ENCODE measurements around the gene ASPSCR1. TPM values are rescaled to one million over a fixed set of nuclear protein-coding genes. Genes with fewer than 3 reads are reported as not detected.

Gene ASPSCR1
- total and polyA plus RNA-seq, 2 of the 13 experiments (the other 11 are each of a cell fraction or from before 2014, with no cell fraction given): 274 to 314 TPM

DNA sequence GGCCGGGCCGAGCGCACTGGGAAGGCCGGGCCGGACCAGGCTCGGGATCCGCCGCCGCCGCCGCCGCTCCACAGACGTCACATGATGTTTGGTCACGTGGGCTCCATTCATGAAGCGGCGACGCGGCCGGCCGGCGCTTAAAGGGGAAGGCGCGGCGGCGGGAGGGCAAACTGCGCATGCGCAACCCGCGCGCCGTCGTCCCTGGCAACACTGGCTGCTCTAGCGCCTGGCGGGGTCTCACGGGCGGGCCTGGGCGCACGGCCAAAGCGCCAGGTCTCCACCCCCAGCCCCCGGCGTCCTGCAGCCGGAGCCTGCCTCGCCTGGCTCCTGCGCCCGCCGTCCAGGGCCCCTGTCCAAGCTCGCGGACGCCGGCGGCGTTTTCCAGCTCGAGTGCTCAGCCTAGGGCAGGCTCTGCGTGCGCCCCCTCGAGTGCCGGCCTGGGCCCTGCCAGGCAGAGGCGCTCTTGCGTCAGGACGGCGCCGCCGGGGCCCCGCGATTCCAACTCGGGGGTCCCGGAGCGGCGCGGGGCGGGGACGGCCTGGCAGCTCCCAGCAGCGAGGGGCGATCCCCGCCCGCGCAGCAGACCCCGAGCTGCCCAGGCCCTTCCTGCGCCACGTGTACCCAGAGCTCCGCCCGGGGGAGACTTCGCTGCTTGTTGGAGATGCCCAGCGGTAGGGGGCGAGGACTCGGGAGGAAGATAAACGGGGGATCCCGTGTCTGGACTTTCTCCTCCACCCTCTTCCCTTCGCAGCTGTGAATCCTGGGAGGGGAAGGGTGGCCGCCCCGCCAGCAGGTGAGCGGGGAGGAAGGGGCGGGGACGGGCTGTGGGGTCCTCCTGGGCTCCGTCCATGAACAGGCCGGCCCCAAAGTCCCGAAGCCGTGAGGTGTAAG, 49.5 kb upstream of the ASPSCR1 start, which contains the start of gene MAFG (continued):
- TF ChIP-seq JUN (CRISPR knock-in tag; IDR thresholded peaks at IDR 0.05) (peak; percentile 59; the same call in 1 of the 2 replicates), ELF1 (CRISPR knock-in tag; IDR thresholded peaks at IDR 0.05) (0 out of 2 replicates have a peak, but pooled peaks have one; percentile 16)

DNA sequence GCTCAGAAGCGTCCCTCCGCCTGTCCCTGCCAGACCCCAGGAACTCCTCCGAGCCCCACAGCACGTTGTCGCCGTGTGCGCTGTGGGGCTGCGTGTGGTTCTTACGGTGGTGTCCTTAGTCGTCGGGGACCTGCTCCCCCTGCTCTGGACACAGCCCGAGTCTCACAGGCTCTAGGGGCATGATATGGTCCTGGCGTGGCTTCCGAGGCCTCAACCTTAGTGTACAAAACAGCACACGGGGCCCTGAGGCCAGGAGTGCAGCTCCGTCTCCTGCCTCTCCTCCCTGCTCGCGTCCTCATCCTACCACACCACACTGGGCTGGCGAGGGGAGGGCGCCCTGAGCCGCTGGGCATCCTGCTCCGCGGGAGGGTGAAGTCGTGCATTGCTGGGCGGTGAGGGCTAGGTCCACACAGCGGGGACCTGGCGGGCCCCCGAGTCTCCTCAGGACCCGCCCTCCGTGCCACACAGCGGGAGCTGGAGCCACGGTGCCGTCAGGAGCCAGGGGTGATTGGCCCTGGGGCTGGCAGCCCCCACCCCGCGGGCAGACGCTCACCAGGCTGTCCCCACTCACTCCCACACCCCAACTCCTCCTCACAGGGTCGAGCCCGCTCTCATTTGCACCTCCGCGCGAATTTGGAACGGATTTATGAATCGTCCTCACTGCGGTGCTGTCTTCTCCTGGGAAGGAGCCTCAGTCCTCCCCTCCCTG, 48.7 kb upstream of the ASPSCR1 start:
- DNase-seq (ENCODE audit: low spot score): no peak
- in situ Hi-C loops (cut with HindIII; ENCODE audit: extremely low pct_ligation_motif_present, low pct_unique_long_range_greater_than_20kb): no loop called here
- POLR2A ChIA-PET: interaction anchor here (0.6 to 6.1 kb wide), 25 partner anchors 9 to 225 kb away, joined by 3 to 71 read pairs (median 5); partner anchors contain the start of genes CENPX, DCXR, LRRC45 and MCRIP1
- FAIRE-seq: no peak
- CTCF ChIA-PET (ENCODE audit: low intra/inter-chr PET ratio, low total read pairs): interaction anchor here (1.0 kb wide), 1 partner anchor 92 kb away, joined by 3 read pairs; no protein-coding TSS in a partner anchor
- intact Hi-C loops (cut with micrococcal nuclease; ENCODE audit: unreplicated experiment): no loop called here
- H3K27ac ChIP-seq (ENCODE audit: extremely low read length, insufficient read depth, low read length): peak overlapping the region; percentile 79
- peaks cover 4 to 6% of the 10 kb centered on the region in 2 experiments; a peak in 4 of 5 replicates for H3K36me3 ChIP-seq (replicated peaks in 1 of 2; ENCODE audit: control insufficient read depth in 1 of 2, insufficient read depth in 2 of 2, low read length in 2 of 2)
- BruUV-seq (replicated peaks): TSS peak; percentile 26
- H3K4me1 ChIP-seq (ENCODE audit: insufficient read depth, low read length): peaks cover 60% of the 10 kb centered on the region
- peaks cover 29% of the 10 kb centered on the region for H4K20me1 ChIP-seq (ENCODE audit: insufficient read depth, low read length)
- peak overlapping the region; percentile 79 for H3K9ac ChIP-seq (ENCODE audit: insufficient read depth, low read depth, low read length)
- no peaks in the 10 kb centered on the region for H3K9me3 ChIP-seq (ENCODE audit: low read length)
- 31% methylated on average over 22 of the region's 44 CpGs for WGBS (ENCODE audit: low lambda C conversion rate)
- peak overlapping the region; percentile 94 for H3K4me2 ChIP-seq (ENCODE audit: low read depth, low read length)
- peak overlapping the region; percentile 74 to 91 (median 89) for H3K4me3 ChIP-seq (replicated peaks in 1 of 3; ENCODE audit: insufficient read depth in 1 of 3, low read depth in 2 of 3, low read length in 3 of 3)
- H2AFZ ChIP-seq (ENCODE audit: low read length): no peak overlapping the region
- peak; percentile 11 for ATAC-seq
- no peaks in the 10 kb centered on the region for H3K27me3 ChIP-seq (ENCODE audit: control insufficient read depth in 1 of 2, insufficient read depth in 2 of 2, low read length in 2 of 2)
- H3K79me2 ChIP-seq (ENCODE audit: insufficient read depth, low read length): peaks cover 37% of the 10 kb centered on the region
- TF ChIP-seq, protein P1, sequence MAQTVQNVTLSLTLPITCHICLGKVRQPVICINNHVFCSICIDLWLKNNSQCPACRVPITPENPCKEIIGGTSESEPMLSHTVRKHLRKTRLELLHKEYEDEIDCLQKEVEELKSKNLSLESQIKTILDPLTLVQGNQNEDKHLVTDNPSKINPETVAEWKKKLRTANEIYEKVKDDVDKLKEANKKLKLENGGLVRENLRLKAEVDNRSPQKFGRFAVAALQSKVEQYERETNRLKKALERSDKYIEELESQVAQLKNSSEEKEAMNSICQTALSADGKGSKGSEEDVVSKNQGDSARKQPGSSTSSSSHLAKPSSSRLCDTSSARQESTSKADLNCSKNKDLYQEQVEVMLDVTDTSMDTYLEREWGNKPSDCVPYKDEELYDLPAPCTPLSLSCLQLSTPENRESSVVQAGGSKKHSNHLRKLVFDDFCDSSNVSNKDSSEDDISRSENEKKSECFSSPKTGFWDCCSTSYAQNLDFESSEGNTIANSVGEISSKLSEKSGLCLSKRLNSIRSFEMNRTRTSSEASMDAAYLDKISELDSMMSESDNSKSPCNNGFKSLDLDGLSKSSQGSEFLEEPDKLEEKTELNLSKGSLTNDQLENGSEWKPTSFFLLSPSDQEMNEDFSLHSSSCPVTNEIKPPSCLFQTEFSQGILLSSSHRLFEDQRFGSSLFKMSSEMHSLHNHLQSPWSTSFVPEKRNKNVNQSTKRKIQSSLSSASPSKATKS (CRISPR knock-in tag; IDR thresholded peaks at IDR 0.05): no peak
- TF ChIP-seq, protein P2, sequence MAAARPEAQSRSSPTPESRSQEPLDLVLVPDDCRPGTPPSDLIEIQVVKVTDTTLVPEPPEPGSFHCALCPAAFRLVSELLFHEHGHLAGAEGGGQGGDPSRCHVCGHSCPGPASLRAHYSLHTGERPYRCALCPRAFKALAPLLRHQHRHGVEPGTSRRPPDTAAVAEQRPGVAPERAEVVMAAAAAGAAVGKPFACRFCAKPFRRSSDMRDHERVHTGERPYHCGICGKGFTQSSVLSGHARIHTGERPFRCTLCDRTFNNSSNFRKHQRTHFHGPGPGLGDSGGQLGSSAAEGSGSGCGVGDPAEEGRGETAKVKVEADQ (CRISPR knock-in tag; IDR thresholded peaks at IDR 0.05; ENCODE audit: borderline replicate concordance): peak; percentile 85; the same call in 1 of the 2 replicates
- 0 out of 2 replicates have a peak, but pooled peaks have one; percentile 21 for TF ChIP-seq ZNF335 (CRISPR knock-in tag; IDR thresholded peaks at IDR 0.05)
- TF ChIP-seq ZNF792 (CRISPR knock-in tag; IDR thresholded peaks at IDR 0.05): 0 out of 2 replicates have a peak, but pooled peaks have one; percentile 21
- peak; percentile 42 for TF ChIP-seq IKZF4 (CRISPR knock-in tag; IDR thresholded peaks at IDR 0.05; ENCODE audit: borderline replicate concordance, low read depth, not compliant biosample characterization)
- peak; percentile 85; the same call in 1 of the 2 replicates for TF ChIP-seq THAP7 (CRISPR knock-in tag; IDR thresholded peaks at IDR 0.05)
- TF ChIP-seq NFIC (IDR thresholded peaks at IDR 0.05; ENCODE audit: low read length): no peak
- TF ChIP-seq NAIF1 (CRISPR knock-in tag; IDR thresholded peaks at IDR 0.05; ENCODE audit: borderline replicate concordance): peak; percentile 39; the same call in 1 of the 2 replicates
- no peak for TF ChIP-seq ZNF496 (CRISPR knock-in tag; IDR thresholded peaks at IDR 0.05; ENCODE audit: insufficient replicate concordance)
- TF ChIP-seq ZNF263 (CRISPR knock-in tag; IDR thresholded peaks at IDR 0.05): peak; percentile 10; the same call in 1 of the 2 replicates
- no peak for TF ChIP-seq NCOA1 (CRISPR knock-in tag; IDR thresholded peaks at IDR 0.05)
- peak; percentile 48; the same call in 1 of the 2 replicates for TF ChIP-seq ZNF205 (CRISPR knock-in tag; IDR thresholded peaks at IDR 0.05)
- 0 out of 2 replicates have a peak, but pooled peaks have one; percentile 3 for TF ChIP-seq NFKB2 (CRISPR knock-in tag; IDR thresholded peaks at IDR 0.05; ENCODE audit: borderline replicate concordance)
- TF ChIP-seq ZNF251 (CRISPR knock-in tag; IDR thresholded peaks at IDR 0.05): no peak
